NT2/D1 (cell line): ENCODE data around the gene DAPK1.
"Not testable (repeated sequence)": the region's sequence is repeated elsewhere in the genome, so short reads cannot be mapped to it uniquely, and the experiment has no call there.

ENCODE experiments used
- DNase-seq: peaks from one replicate; pipeline ENCODE4 v3.0.0-alpha.2; 2011; ENCODE audit warnings: low read depth, low spot score
- H3K27me3 ChIP-seq: 2 replicates; pipeline ENCODE4 v1.6.0; 2011; ENCODE audit warnings: mild to moderate bottlenecking; ENCODE audit not compliant: insufficient read length, insufficient read depth
- H3K36me3 ChIP-seq: 2 replicates; pipeline ENCODE4 v1.6.1; 2011; ENCODE audit warnings: mild to moderate bottlenecking, low read length, mixed read lengths; ENCODE audit not compliant: insufficient read depth, insufficient read length
- H3K4me1 ChIP-seq: 2 replicates; pipeline ENCODE4 v1.5.1; 2011; ENCODE audit not compliant: insufficient read depth, insufficient read length
- H3K4me3 ChIP-seq: 2 replicates; pipeline ENCODE4 v1.5.1; 2011; ENCODE audit warnings: low read depth; ENCODE audit not compliant: insufficient read length
- H3K9ac ChIP-seq: 2 replicates; pipeline ENCODE4 v1.6.0; 2011; ENCODE audit warnings: low read depth; ENCODE audit not compliant: insufficient read length
- H3K9me3 ChIP-seq: 2 replicates; pipeline ENCODE4 v1.5.1; 2011; ENCODE audit warnings: mild to moderate bottlenecking, low read length; ENCODE audit not compliant: insufficient read depth
- SUZ12 ChIP-seq: IDR thresholded peaks from 2 replicates; pipeline ENCODE4 v1.6.1; 2011; ENCODE audit not compliant: insufficient read length, insufficient read depth; ENCODE audit errors: extremely low read depth
- YY1 ChIP-seq: IDR thresholded peaks from 2 replicates; pipeline ENCODE4 v1.6.1; 2011; ENCODE audit not compliant: insufficient read length, insufficient read depth
- ZNF274 ChIP-seq: IDR thresholded peaks from 2 replicates; pipeline ENCODE4 v1.6.1; 2011; ENCODE audit warnings: mild to moderate bottlenecking, low read depth, low read length

DAPK1 gene

DNA sequence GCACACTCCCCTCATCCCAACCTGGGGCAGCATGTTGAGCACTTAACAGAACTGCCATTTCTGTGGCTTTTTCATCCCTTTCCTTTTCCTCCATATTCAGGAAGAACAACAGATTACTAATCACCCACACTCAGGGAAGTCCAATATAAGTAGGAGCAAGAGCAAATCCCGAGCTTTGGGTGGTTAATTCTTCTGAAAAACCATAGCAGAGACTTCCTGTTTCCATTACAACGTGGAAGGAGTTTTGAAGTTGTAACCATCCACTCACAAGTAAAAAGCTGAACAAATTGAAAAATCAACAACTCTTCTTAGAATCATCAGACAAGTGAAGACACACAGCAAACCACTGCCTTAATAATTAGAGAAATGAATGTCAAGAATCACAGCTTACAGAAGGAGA is 236.4 kb downstream of the DAPK1 start:
- H3K9me3 ChIP-seq, result no peaks in the 10 kb centered on the region
- TF ChIP-seq ZNF274, result no peak
- TF ChIP-seq YY1, result no peak
- TF ChIP-seq SUZ12, result no peak
- no peak overlapping the region for H3K9ac ChIP-seq
- H3K27me3 ChIP-seq, result no peaks in the 10 kb centered on the region
- H3K36me3 ChIP-seq, result peaks cover 34% of the 10 kb centered on the region
- no peaks in the 10 kb centered on the region for H3K4me1 ChIP-seq
- no peak for DNase-seq
- no peak overlapping the region for H3K4me3 ChIP-seq

DNA sequence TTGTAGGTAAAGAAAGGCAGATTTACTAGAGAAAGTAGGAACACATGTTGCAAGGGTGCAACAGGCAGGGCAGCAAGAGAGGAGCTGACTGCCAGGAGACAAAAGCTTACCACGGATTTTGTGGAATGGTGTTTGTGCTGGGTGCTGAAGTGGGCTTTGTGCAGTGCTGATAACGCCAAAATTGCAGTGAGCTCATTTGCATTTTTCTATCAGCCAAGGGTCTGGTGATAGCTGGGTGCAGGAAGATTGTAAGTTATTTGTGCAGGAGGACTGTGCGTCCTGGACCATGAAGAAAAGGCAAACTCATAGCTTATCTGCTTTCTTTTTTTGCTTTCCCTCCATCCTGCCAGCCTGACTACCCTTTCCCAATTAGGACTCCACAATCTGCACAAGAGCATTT is 241.9 kb downstream of the DAPK1 start:
- TF ChIP-seq ZNF274 (no peak), SUZ12 (no peak), YY1 (no peak)
- no peaks in the 10 kb centered on the region for H3K4me1 ChIP-seq
- H3K27me3 ChIP-seq, result no peaks in the 10 kb centered on the region
- H3K36me3 ChIP-seq, result no peaks in the 10 kb centered on the region
- no peak overlapping the region for H3K4me3 ChIP-seq
- no peak overlapping the region for H3K9ac ChIP-seq
- DNase-seq, result no peak
- H3K9me3 ChIP-seq, result peaks cover 10% of the 10 kb centered on the region

DNA sequence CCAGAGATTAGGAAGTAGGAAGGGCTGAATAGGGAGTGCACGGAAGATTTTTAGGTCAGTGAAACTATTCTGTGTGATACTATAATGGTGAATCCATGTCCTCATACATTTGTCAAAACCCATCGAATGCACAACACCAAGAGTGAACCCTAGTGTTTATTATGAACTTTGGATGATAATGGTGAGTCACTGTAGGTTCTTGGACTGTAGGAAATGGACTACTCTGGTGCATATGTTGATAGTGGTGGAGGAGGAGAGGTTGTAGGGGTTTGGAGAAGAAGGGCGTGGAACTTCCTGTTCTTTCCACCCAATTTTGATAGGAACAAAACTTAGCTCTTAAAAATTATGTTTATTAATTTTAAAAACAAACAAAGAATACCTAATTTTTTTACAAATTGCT is 242.5 kb downstream of the DAPK1 start:
- no peak for DNase-seq
- H3K36me3 ChIP-seq, result no peaks in the 10 kb centered on the region
- no peak overlapping the region for H3K4me3 ChIP-seq
- TF ChIP-seq ZNF274 (no peak), SUZ12 (no peak), YY1 (no peak)
- H3K4me1 ChIP-seq, result no peaks in the 10 kb centered on the region
- no peaks in the 10 kb centered on the region for H3K27me3 ChIP-seq
- H3K9ac ChIP-seq, result no peak overlapping the region
- H3K9me3 ChIP-seq, result peaks cover 10% of the 10 kb centered on the region

DNA sequence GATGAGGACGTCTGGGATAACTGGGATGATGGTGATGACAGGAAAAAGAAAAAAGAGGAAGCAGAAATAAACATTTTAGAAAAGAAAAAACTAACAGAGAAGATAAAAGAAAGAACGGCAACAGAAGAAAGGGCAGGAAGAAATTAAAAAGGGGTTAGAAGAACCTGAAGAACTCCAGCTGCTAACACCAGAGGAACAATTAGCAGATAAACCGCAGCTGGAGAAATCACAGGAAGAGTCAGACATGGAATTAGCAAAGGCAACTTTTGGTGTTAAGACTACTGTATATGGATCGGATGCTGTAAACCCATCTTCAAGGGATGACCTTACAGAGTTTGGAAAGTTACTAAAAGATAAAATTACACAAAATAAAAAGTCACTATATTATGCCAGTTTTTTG is 243.7 kb downstream of the DAPK1 start:
- no peaks in the 10 kb centered on the region for H3K36me3 ChIP-seq
- no peak overlapping the region for H3K4me3 ChIP-seq
- no peaks in the 10 kb centered on the region for H3K27me3 ChIP-seq
- H3K9ac ChIP-seq, result no peak overlapping the region
- TF ChIP-seq YY1 (no peak), ZNF274 (no peak), SUZ12 (no peak)
- no peaks in the 10 kb centered on the region for H3K4me1 ChIP-seq
- peaks cover 10% of the 10 kb centered on the region for H3K9me3 ChIP-seq
- DNase-seq, result no peak

DNA sequence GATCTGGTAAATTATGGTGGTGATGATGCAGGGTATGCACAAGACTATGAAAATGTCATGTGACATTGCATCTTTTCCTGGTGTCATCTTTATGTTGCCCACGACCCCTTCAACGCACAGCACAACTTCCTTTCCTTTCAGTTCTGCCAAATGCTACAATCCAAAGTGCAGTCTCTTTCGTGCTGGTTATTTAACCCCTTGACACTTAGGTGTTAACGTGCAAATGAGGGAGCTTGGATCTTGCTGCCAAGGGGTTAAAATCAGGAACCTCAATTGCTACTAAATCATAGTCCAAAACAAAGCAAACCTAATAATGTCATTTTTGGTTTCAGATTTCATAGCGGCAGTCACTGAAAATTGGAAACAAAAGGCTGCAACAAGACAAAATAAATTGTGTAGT is 244.2 kb downstream of the DAPK1 start:
- DNase-seq, result no peak
- H3K4me3 ChIP-seq, result no peak overlapping the region
- no peaks in the 10 kb centered on the region for H3K36me3 ChIP-seq
- no peak for TF ChIP-seq SUZ12
- TF ChIP-seq YY1, result no peak
- TF ChIP-seq ZNF274, result no peak
- no peaks in the 10 kb centered on the region for H3K27me3 ChIP-seq
- no peak overlapping the region for H3K9ac ChIP-seq
- peaks cover 10% of the 10 kb centered on the region for H3K9me3 ChIP-seq
- H3K4me1 ChIP-seq, result no peaks in the 10 kb centered on the region

DNA sequence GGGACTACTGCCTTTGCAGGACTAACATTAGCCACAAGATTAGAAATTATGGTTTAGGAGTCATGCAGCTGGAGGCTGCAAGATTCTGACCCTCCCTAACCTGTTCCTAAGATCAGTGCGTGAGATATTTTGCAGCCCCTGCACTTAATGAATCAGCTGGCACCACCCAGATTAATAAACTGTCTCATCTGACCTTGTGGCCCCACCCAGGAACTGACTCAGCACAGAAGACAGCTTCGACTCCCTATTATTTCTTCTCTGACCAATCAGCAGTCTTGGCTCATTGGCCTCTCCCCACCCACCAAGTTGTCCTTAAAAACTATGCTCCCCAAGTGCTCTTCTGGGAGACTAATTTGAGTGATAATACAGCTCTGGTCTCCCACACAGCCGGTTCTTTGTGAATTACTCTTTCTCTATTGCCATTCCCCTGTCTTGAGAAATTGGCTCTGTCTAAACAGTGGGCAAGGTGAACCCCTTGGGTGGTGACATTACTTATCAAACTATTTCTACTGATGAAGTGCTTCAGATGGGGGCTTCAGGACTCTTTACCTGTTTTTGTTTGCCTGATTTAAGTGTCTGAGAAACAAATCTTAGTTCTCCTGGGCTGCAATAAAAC is 245.3 kb downstream of the DAPK1 start:
- Histone ChIP-seq H3K36me3 (no peaks in the 10 kb centered on the region), H3K27me3 (no peaks in the 10 kb centered on the region), H3K9me3 (peaks cover 10% of the 10 kb centered on the region), H3K4me1 (no peaks in the 10 kb centered on the region), H3K4me3 (no peak overlapping the region), H3K9ac (no peak overlapping the region)
- DNase-seq, result no peak
- TF ChIP-seq YY1, result no peak
- TF ChIP-seq SUZ12, result no peak
- no peak for TF ChIP-seq ZNF274

DNA sequence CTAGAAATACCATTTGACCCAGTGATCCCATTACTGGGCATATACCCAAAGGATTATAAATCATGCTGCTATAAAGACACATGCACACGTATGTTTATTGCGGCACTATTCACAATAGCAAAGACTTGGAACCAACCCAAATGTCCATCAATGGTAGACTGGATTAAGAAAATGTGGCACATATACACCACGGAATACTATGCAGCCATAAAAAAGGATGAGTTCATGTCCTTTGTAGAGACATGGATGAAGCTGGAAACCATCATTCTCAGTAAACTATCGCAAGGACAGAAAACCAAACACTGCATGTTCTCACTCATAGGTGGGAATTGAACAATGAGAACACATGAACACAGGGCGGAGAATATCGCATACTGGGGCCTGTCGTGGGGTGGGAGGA is 246.6 kb downstream of the DAPK1 start:
- H3K4me3 ChIP-seq, H3K4me1 ChIP-seq, H3K27me3 ChIP-seq, DNase-seq, H3K9me3 ChIP-seq, H3K9ac ChIP-seq, H3K36me3 ChIP-seq: not testable (repeated sequence)

DNA sequence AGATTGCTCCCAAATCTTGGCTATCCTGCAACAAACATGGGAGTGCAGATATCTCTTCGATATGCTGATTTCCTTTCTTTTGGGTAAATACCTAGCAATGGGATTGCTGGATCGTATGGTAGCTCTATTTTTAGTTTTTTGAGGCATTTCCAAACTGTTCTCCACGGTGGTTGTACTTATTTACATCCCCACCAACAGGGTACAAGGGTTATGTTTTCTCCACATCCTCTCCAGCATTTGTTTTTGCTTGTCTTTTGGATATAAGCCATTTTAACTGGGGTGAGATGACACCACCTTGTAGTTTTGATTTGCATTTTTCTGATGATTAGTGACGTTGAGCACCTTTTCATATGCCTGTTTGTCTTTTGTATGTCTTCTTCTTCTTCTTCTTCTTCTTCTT is 248.5 kb downstream of the DAPK1 start:
- H3K9me3 ChIP-seq, result peaks cover 10% of the 10 kb centered on the region
- H3K4me3 ChIP-seq, result no peak overlapping the region
- H3K9ac ChIP-seq, result no peak overlapping the region
- no peaks in the 10 kb centered on the region for H3K27me3 ChIP-seq
- H3K4me1 ChIP-seq, result no peaks in the 10 kb centered on the region
- TF ChIP-seq YY1 (no peak), ZNF274 (no peak), SUZ12 (no peak)
- H3K36me3 ChIP-seq, result no peaks in the 10 kb centered on the region
- no peak for DNase-seq

DNA sequence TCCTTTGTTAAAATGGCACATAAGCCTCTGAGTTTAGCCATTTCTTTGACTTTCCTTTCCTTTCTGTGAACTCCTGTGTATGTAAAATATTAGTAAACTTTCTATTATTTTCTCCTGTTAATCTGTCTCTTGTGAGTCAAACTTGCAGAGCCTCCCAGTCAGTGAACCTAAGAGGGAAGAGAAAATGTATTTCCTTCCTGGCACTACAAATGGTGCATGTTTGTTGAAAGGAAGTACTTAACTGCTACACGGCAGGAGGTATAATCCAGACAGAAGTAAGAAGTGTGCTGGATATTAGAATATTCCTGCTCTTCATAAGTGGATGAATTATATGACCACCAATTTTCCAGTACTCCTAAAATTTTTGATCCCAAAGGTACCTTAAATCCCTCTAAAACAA is 251.2 kb downstream of the DAPK1 start:
- H3K36me3 ChIP-seq, result no peaks in the 10 kb centered on the region
- TF ChIP-seq SUZ12 (no peak), YY1 (no peak), ZNF274 (no peak)
- no peaks in the 10 kb centered on the region for H3K27me3 ChIP-seq
- H3K4me1 ChIP-seq, result no peaks in the 10 kb centered on the region
- DNase-seq, result no peak
- no peak overlapping the region for H3K4me3 ChIP-seq
- H3K9ac ChIP-seq, result no peak overlapping the region
- peaks cover 11% of the 10 kb centered on the region for H3K9me3 ChIP-seq
